Activated naive CD4-positive, alpha-beta T cell treated with anti-CD3 and anti-CD28 coated beads, Interleukin-2, amount 50 U/mL, for 16 hours (primary cell): ENCODE measurements around the gene TGFA.
"Not testable (repeated sequence)": the region's sequence is repeated elsewhere in the genome, so short reads cannot be mapped to it uniquely, and the experiment has no call there.

ENCODE experiments used
- DNase-seq: peaks from one replicate; pipeline ENCODE4 v3.0.0-alpha.2; 2020

TGFA gene

GRCh38 chr2:70496819-70497218, 56.8 kb downstream of the TGFA start:
- DNase-seq, result no peak

GRCh38 chr2:70494293-70494886, 59.2 kb downstream of the TGFA start:
- DNase-seq, result no peak

GRCh38 chr2:70490381-70490780, 63.2 kb downstream of the TGFA start:
- no peak for DNase-seq

- no peak for DNase-seq
Measured at GRCh38 chr2:70489165-70489564, 64.5 kb downstream of the TGFA start.

- no peak for DNase-seq
Measured at GRCh38 chr2:70484086-70484485, 69.5 kb downstream of the TGFA start.

- no peak for DNase-seq
Measured at GRCh38 chr2:70482401-70482800, 71.2 kb downstream of the TGFA start.

GRCh38 chr2:70480468-70480867, 73.2 kb downstream of the TGFA start:
- DNase-seq, result no peak

- no peak for DNase-seq
Measured at GRCh38 chr2:70479816-70480215, 73.8 kb downstream of the TGFA start.

- DNase-seq, result no peak
Measured at GRCh38 chr2:70477441-70477844, 76.2 kb downstream of the TGFA start.

GRCh38 chr2:70475266-70475665, 78.4 kb downstream of the TGFA start:
- DNase-seq, result no peak

- DNase-seq, result no peak
Measured at GRCh38 chr2:70474256-70474848, 79.3 kb downstream of the TGFA start.

- DNase-seq, result no peak
Measured at GRCh38 chr2:70473101-70473722, 80.4 kb downstream of the TGFA start.

- no peak for DNase-seq
Measured at GRCh38 chr2:70472221-70472890, 81.3 kb downstream of the TGFA start.

GRCh38 chr2:70471129-70471528, 82.5 kb downstream of the TGFA start:
- DNase-seq, result no peak

- DNase-seq, result no peak
Measured at GRCh38 chr2:70469961-70470360, 83.7 kb downstream of the TGFA start.

GRCh38 chr2:70469435-70469834, 84.2 kb downstream of the TGFA start:
- DNase-seq, result no peak

- DNase-seq, result no peak
Measured at GRCh38 chr2:70468878-70469277, 84.7 kb downstream of the TGFA start.

GRCh38 chr2:70467831-70468779, 85.5 kb downstream of the TGFA start:
- no peak for DNase-seq

GRCh38 chr2:70467237-70467636, 86.4 kb downstream of the TGFA start:
- DNase-seq, result no peak

GRCh38 chr2:70466647-70467046, 87.0 kb downstream of the TGFA start:
- not testable (repeated sequence) for DNase-seq

GRCh38 chr2:70463997-70464396, 89.6 kb downstream of the TGFA start:
- DNase-seq, result no peak

GRCh38 chr2:70463581-70463980, 90.0 kb downstream of the TGFA start:
- DNase-seq, result no peak
